ENCODE results near the gene TMEM50B.

The TMEM50B gene

DNA sequence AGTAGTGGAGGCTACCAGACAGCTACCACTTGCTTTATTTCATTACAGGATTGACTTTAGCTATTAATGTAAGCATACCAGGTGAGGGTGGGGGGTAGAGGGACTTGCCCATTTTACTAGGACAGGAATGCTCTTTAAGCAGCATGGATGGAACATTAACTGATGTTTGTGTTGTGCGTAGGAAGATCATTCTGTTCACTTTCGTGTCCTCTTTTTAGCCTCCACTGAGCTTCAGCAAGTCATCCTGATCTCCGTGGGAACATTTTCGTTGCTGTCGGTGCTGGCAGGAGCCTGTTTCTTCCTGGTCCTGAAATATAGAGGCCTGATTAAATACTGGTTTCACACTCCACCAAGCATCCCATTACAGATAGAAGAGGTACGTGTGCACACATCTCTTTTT, 47.3 kb downstream of the TMEM50B start:
- Histone ChIP-seq H3K4me3 (ENCODE audit: low read depth in 1 of 2, low read length in 2 of 2) (no peak overlapping the region), H2AFZ (ENCODE audit: low read depth, low read length) (no peak overlapping the region), H3K79me2 (ENCODE audit: insufficient read depth, low read length) (no peaks in the 10 kb centered on the region), H3K9me3 (ENCODE audit: insufficient read depth, low read length, severe bottlenecking) (no peaks in the 10 kb centered on the region), H3K36me3 (ENCODE audit: insufficient read depth, low read length) (peaks cover 84% of the 10 kb centered on the region), H3K27ac (ENCODE audit: low read length) (no peak overlapping the region), H3K4me2 (ENCODE audit: insufficient read depth, low read length) (no peak overlapping the region), H3K27me3 (ENCODE audit: insufficient read depth, low read length, poor library complexity) (no peaks in the 10 kb centered on the region), H3K9ac (ENCODE audit: low read depth, low read length) (no peak overlapping the region), H4K20me1 (ENCODE audit: insufficient read depth, low read length) (no peaks in the 10 kb centered on the region), H3K4me1 (ENCODE audit: insufficient read depth, low read length) (no peaks in the 10 kb centered on the region)
- ATAC-seq (ENCODE audit: insufficient read depth, low read depth) (no peak), DNase-seq (no peak)
- TF ChIP-seq, protein P1, sequence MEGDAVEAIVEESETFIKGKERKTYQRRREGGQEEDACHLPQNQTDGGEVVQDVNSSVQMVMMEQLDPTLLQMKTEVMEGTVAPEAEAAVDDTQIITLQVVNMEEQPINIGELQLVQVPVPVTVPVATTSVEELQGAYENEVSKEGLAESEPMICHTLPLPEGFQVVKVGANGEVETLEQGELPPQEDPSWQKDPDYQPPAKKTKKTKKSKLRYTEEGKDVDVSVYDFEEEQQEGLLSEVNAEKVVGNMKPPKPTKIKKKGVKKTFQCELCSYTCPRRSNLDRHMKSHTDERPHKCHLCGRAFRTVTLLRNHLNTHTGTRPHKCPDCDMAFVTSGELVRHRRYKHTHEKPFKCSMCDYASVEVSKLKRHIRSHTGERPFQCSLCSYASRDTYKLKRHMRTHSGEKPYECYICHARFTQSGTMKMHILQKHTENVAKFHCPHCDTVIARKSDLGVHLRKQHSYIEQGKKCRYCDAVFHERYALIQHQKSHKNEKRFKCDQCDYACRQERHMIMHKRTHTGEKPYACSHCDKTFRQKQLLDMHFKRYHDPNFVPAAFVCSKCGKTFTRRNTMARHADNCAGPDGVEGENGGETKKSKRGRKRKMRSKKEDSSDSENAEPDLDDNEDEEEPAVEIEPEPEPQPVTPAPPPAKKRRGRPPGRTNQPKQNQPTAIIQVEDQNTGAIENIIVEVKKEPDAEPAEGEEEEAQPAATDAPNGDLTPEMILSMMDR (IDR thresholded peaks at IDR 0.05; ENCODE audit: borderline replicate concordance, extremely low read depth, low read length, poor library complexity, severe bottlenecking): no peak
- no peak for TF ChIP-seq EZH2 (IDR thresholded peaks at IDR 0.05; ENCODE audit: borderline replicate concordance, low read depth, low read length, severe bottlenecking)

DNA sequence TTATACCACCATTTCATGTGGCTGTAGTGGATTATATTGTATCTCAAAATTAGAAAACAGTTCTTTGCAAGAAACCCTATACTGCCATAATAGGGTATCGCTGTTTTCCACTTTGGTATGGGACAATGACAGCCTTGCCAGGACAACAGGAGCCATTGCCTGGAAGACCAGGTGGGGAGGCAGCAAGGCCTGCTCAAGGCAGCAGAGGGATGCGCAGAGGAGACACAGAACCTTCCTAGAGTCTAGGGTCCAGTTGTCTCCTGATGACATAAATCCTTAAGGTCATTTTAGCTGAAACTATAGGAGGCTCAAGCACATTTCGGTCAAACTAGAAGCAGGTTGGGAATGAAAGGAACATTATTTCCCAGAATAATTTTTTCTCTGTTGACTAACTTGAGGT, 48.9 kb downstream of the TMEM50B start:
- Histone ChIP-seq H3K9me3 (ENCODE audit: insufficient read depth, low read length, severe bottlenecking) (no peaks in the 10 kb centered on the region), H3K9ac (ENCODE audit: low read depth, low read length) (no peak overlapping the region), H3K4me3 (ENCODE audit: low read depth in 1 of 2, low read length in 2 of 2) (no peak overlapping the region), H3K4me2 (ENCODE audit: insufficient read depth, low read length) (no peak overlapping the region), H4K20me1 (ENCODE audit: insufficient read depth, low read length) (no peaks in the 10 kb centered on the region; the same call in 1 of the 2 replicates), H3K36me3 (ENCODE audit: insufficient read depth, low read length) (peaks cover 85% of the 10 kb centered on the region), H3K27me3 (ENCODE audit: insufficient read depth, low read length, poor library complexity) (no peaks in the 10 kb centered on the region), H3K27ac (ENCODE audit: low read length) (no peak overlapping the region), H2AFZ (ENCODE audit: low read depth, low read length) (no peak overlapping the region), H3K4me1 (ENCODE audit: insufficient read depth, low read length) (no peaks in the 10 kb centered on the region), H3K79me2 (ENCODE audit: insufficient read depth, low read length) (no peaks in the 10 kb centered on the region)
- no peak for ATAC-seq (ENCODE audit: insufficient read depth, low read depth)
- no peak for DNase-seq
- TF ChIP-seq EZH2 (IDR thresholded peaks at IDR 0.05; ENCODE audit: borderline replicate concordance, low read depth, low read length, severe bottlenecking): no peak
- TF ChIP-seq, protein P1 (IDR thresholded peaks at IDR 0.05; ENCODE audit: borderline replicate concordance, extremely low read depth, low read length, poor library complexity, severe bottlenecking): no peak

DNA sequence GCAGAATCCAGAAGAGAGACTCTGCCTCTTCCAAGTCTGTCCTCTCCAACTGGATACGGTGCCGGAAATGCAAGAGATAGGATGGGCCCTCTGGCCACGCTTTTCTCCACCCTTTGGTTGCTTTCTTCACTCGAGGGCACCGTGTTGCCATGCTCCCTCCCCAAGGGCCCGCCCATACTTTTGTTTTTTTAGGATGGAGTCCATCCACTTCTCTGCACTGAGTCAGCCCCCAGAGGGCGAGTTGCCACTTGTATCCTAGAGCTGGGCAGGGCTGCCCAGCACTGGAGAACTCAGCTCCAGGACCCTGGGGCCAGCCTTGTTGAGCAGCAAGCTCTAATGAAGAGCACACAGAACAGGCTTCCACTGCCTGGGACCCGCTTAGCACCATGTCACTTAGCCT, 51.1 kb downstream of the TMEM50B start:
- Histone ChIP-seq H3K79me2 (ENCODE audit: insufficient read depth, low read length) (no peaks in the 10 kb centered on the region), H3K4me2 (ENCODE audit: insufficient read depth, low read length) (no peak overlapping the region), H3K27ac (ENCODE audit: low read length) (no peak overlapping the region)

More for the DNA sequence above, 51.1 kb downstream of the TMEM50B start:
- Histone ChIP-seq H3K36me3 (ENCODE audit: insufficient read depth, low read length) (peaks cover 88% of the 10 kb centered on the region), H3K4me1 (ENCODE audit: insufficient read depth, low read length) (no peaks in the 10 kb centered on the region), H4K20me1 (ENCODE audit: insufficient read depth, low read length) (peaks cover 8% of the 10 kb centered on the region), H3K9me3 (ENCODE audit: insufficient read depth, low read length, severe bottlenecking) (no peaks in the 10 kb centered on the region), H2AFZ (ENCODE audit: low read depth, low read length) (no peak overlapping the region), H3K27me3 (ENCODE audit: insufficient read depth, low read length, poor library complexity) (no peaks in the 10 kb centered on the region), H3K9ac (ENCODE audit: low read depth, low read length) (no peak overlapping the region), H3K4me3 (ENCODE audit: low read depth in 1 of 2, low read length in 2 of 2) (no peak overlapping the region)
- ATAC-seq (ENCODE audit: insufficient read depth, low read depth) (0 out of 3 replicates have a peak, but pooled peaks have one; percentile 14), DNase-seq (no peak)
- TF ChIP-seq, protein P1 (IDR thresholded peaks at IDR 0.05; ENCODE audit: borderline replicate concordance, extremely low read depth, low read length, poor library complexity, severe bottlenecking): no peak
- no peak for TF ChIP-seq EZH2 (IDR thresholded peaks at IDR 0.05; ENCODE audit: borderline replicate concordance, low read depth, low read length, severe bottlenecking)
